ENCODE data around the gene FICD. TPM values are rescaled to one million over a fixed set of nuclear protein-coding genes. Genes with fewer than 3 reads are reported as not detected.

The FICD gene
- polyA plus RNA-seq, 2 donors: 1.1 TPM

GRCh38 chr12:108568338-108569154 is 53.5 kb downstream of the FICD start:
- Histone ChIP-seq H3K36me3 (ENCODE audit: control insufficient read depth in 2 of 2, insufficient read depth in 2 of 2, low read length in 1 of 2) (peaks cover 12 to 24% of the 10 kb centered on the region in 2 donors), H3K27ac (ENCODE audit: low read depth in 2 of 2, low read length in 1 of 2) (peak overlapping the region in 1 of 2 donors; percentile 4), H3K4me3 (ENCODE audit: low read depth in 1 of 2, low read length in 2 of 2) (no peak overlapping the region), H3K9me3 (ENCODE audit: control insufficient read depth in 2 of 2, insufficient read depth in 1 of 2, low read depth in 1 of 2, low read length in 1 of 2) (no peaks in the 10 kb centered on the region), H3K4me1 (ENCODE audit: control insufficient read depth in 2 of 2, insufficient read depth in 2 of 2, low read length in 1 of 2) (no peaks in the 10 kb centered on the region), H3K27me3 (ENCODE audit: control insufficient read depth in 1 of 2, insufficient read depth in 2 of 2, low read length in 2 of 2) (no peaks in the 10 kb centered on the region)
- 76 to 81% methylated on average over 10 of the region's 10 CpGs for WGBS, 2 donors

Other genes with a start within 250 kb of the FICD start
- under 1 TPM; 0.24 to 0.45 TPM for gene CMKLR1, start 176.0 kb upstream of the FICD start, polyA plus RNA-seq
- gene SART3, start 45.9 kb downstream of the FICD start, polyA plus RNA-seq: 10 to 100 TPM; 10.8 to 16.0 TPM
- 10 to 100 TPM; 38.7 to 87.2 TPM for gene ISCU, start 47.3 kb downstream of the FICD start, polyA plus RNA-seq
- under 1 TPM; 0.54 to 0.63 TPM for gene TMEM119, start 82.8 kb downstream of the FICD start, polyA plus RNA-seq
- gene SELPLG, start 118.6 kb downstream of the FICD start, polyA plus RNA-seq: 1 to 10 TPM in 1 of 2 donors, under 1 TPM in 1; 0.86 to 2.0 TPM
- 10 to 100 TPM; 23.6 to 40.2 TPM for gene CORO1C, start 216.2 kb downstream of the FICD start, polyA plus RNA-seq

All from esophagus (tissue), 2 donors.